ENCODE results near the gene SH2D3A. TPM values are rescaled to one million over a fixed set of nuclear protein-coding genes. Genes with fewer than 3 reads are reported as not detected.

The SH2D3A gene
- polyA plus RNA-seq, 1 donor (not counting 4 experiments of a cell fraction or from before 2014, with no cell fraction given) = 24.9 TPM

- Histone ChIP-seq H3K9ac (ENCODE audit: control insufficient read depth, extremely low read depth, insufficient read depth, low read length) (no peak overlapping the region), H3K4me3 (ENCODE audit: control insufficient read depth in 2 of 3, extremely low read depth in 1 of 3, insufficient read depth in 2 of 3, low read depth in 1 of 3, low read length in 3 of 3) (no peak overlapping the region), H3K9me1 (ENCODE audit: control insufficient read depth, extremely low read depth, insufficient read depth, low read length) (no peaks in the 10 kb centered on the region), H3K9me3 (ENCODE audit: control insufficient read depth, low read depth, low read length) (no peaks in the 10 kb centered on the region), H3K4me1 (ENCODE audit: control insufficient read depth, extremely low read depth, insufficient read depth, low read length) (no peaks in the 10 kb centered on the region), H3K36me3 (ENCODE audit: control insufficient read depth in 2 of 2, extremely low read depth in 1 of 2, insufficient read depth in 2 of 2, low read length in 2 of 2) (no peaks in the 10 kb centered on the region), H3K4me2 (ENCODE audit: control insufficient read depth, extremely low read depth, insufficient read depth, low read depth, low read length) (no peak overlapping the region), H4K20me1 (ENCODE audit: control insufficient read depth, extremely low read depth, insufficient read depth, low read length) (no peaks in the 10 kb centered on the region), H3K79me2 (ENCODE audit: control insufficient read depth, insufficient read depth, low read length) (no peaks in the 10 kb centered on the region), H2AFZ (ENCODE audit: control insufficient read depth, low read length) (no peak overlapping the region), H3K27me3 (ENCODE audit: control insufficient read depth, extremely low read depth, insufficient read depth, low read length) (peaks cover 25% of the 10 kb centered on the region), H3K27ac (ENCODE audit: control insufficient read depth, insufficient read depth, low read length) (no peak overlapping the region)
- FAIRE-seq (no peak), DNase-seq (ENCODE audit: low read depth, low spot score) (no peak)
- dilution Hi-C loops (cut with MboI; ENCODE audit: extremely low pct_ligation_motif_present, low sequenced_read_pairs) = no loop called here
- TF ChIP-seq CTCF (optimal IDR thresholded peaks at IDR 0.05 in 1 of 3, IDR thresholded peaks at IDR 0.05 in 1 of 3, conservative IDR thresholded peaks at IDR 0.05 in 1 of 3; ENCODE audit: extremely low read depth in 1 of 3, insufficient read depth in 2 of 3, low read length in 3 of 3) (no peak), EZH2 (IDR thresholded peaks at IDR 0.05; ENCODE audit: low read length) (no peak)
Observed at GRCh38 chr19:6707658-6708018, 59.6 kb downstream of the SH2D3A start.

- H3K9me3 ChIP-seq (ENCODE audit: control insufficient read depth, low read depth, low read length) = no peaks in the 10 kb centered on the region
- FAIRE-seq (no peak), DNase-seq (ENCODE audit: low read depth, low spot score) (no peak)
- H2AFZ ChIP-seq (ENCODE audit: control insufficient read depth, low read length) = no peak overlapping the region
- no peaks in the 10 kb centered on the region for H3K4me1 ChIP-seq (ENCODE audit: control insufficient read depth, extremely low read depth, insufficient read depth, low read length)
- no peak overlapping the region for H3K4me2 ChIP-seq (ENCODE audit: control insufficient read depth, extremely low read depth, insufficient read depth, low read depth, low read length)
- no peaks in the 10 kb centered on the region for H3K36me3 ChIP-seq (ENCODE audit: control insufficient read depth in 2 of 2, extremely low read depth in 1 of 2, insufficient read depth in 2 of 2, low read length in 2 of 2)
- H3K9ac ChIP-seq (ENCODE audit: control insufficient read depth, extremely low read depth, insufficient read depth, low read length) = no peak overlapping the region
- no peak overlapping the region for H3K27ac ChIP-seq (ENCODE audit: control insufficient read depth, insufficient read depth, low read length)
- no peak for TF ChIP-seq EZH2 (IDR thresholded peaks at IDR 0.05; ENCODE audit: low read length)
- TF ChIP-seq CTCF (optimal IDR thresholded peaks at IDR 0.05 in 1 of 3, IDR thresholded peaks at IDR 0.05 in 1 of 3, conservative IDR thresholded peaks at IDR 0.05 in 1 of 3; ENCODE audit: extremely low read depth in 1 of 3, insufficient read depth in 2 of 3, low read length in 3 of 3) = no peak
- no peaks in the 10 kb centered on the region for H4K20me1 ChIP-seq (ENCODE audit: control insufficient read depth, extremely low read depth, insufficient read depth, low read length)
- no peaks in the 10 kb centered on the region for H3K9me1 ChIP-seq (ENCODE audit: control insufficient read depth, extremely low read depth, insufficient read depth, low read length)
- dilution Hi-C loops (cut with MboI; ENCODE audit: extremely low pct_ligation_motif_present, low sequenced_read_pairs) = no loop called here
- H3K27me3 ChIP-seq (ENCODE audit: control insufficient read depth, extremely low read depth, insufficient read depth, low read length) = peaks cover 25% of the 10 kb centered on the region
- H3K79me2 ChIP-seq (ENCODE audit: control insufficient read depth, insufficient read depth, low read length) = no peaks in the 10 kb centered on the region
- H3K4me3 ChIP-seq (ENCODE audit: control insufficient read depth in 2 of 3, extremely low read depth in 1 of 3, insufficient read depth in 2 of 3, low read depth in 1 of 3, low read length in 3 of 3) = no peak overlapping the region
Observed at GRCh38 chr19:6707011-6707657, 60.1 kb downstream of the SH2D3A start.
